ENCODE results near the gene GGA3. TPM values are rescaled to one million over a fixed set of nuclear protein-coding genes. Genes with fewer than 3 reads are reported as not detected.
"Not testable (repeated sequence)": the region's sequence is repeated elsewhere in the genome, so short reads cannot be mapped to it uniquely, and the experiment has no call there.

GGA3 gene
- total RNA-seq, 4 donors from 2014 or later, result 31.3 to 42.3 (median 35.3) TPM

- no peaks in the 10 kb centered on the region for H3K9me3 ChIP-seq
- H3K4me1 ChIP-seq, result peaks cover 8 to 9% of the 10 kb centered on the region in 2 donors
- intact Hi-C loops (cut with DNase I; ENCODE audit: low total_unique reads), result no loop called here
- in situ Hi-C loops (cut with MboI; ENCODE audit: low sequenced_read_pairs in 4 of 4), result no loop called here
- no peak overlapping the region for H3K27ac ChIP-seq
- peaks cover 0 to 27% of the 10 kb centered on the region in 2 donors for H3K36me3 ChIP-seq
- TF ChIP-seq POLR2A (IDR thresholded peaks at IDR 0.05) (no peak), CTCF (IDR thresholded peaks at IDR 0.05 in 4 of 5, conservative IDR thresholded peaks at IDR 0.05 in 1 of 5) (no peak)
- DNase-seq (no peak), ATAC-seq (no peak)
- no peaks in the 10 kb centered on the region for H3K27me3 ChIP-seq
- H3K4me3 ChIP-seq, result no peak overlapping the region
Measured at GRCh38 chr17:75287221-75287620, 25.8 kb upstream of the GGA3 start.

- no peak overlapping the region for H3K4me3 ChIP-seq
- DNase-seq (no peak), ATAC-seq (no peak)
- H3K36me3 ChIP-seq, result peaks cover 0 to 39% of the 10 kb centered on the region in 2 donors
- H3K9me3 ChIP-seq, result no peaks in the 10 kb centered on the region
- H3K27ac ChIP-seq, result no peak overlapping the region
- H3K4me1 ChIP-seq, result peaks cover 5 to 9% of the 10 kb centered on the region in 2 donors
- H3K27me3 ChIP-seq, result no peaks in the 10 kb centered on the region
- no peak for TF ChIP-seq CTCF (IDR thresholded peaks at IDR 0.05 in 4 of 5, conservative IDR thresholded peaks at IDR 0.05 in 1 of 5)
- TF ChIP-seq POLR2A (IDR thresholded peaks at IDR 0.05), result no peak
- intact Hi-C loops (cut with DNase I; ENCODE audit: low total_unique reads), result no loop called here
- in situ Hi-C loops (cut with MboI; ENCODE audit: low sequenced_read_pairs in 4 of 4), result no loop called here
Measured at GRCh38 chr17:75285123-75285522, 23.7 kb upstream of the GGA3 start.

GRCh38 chr17:75280189-75280588 is 18.8 kb upstream of the GGA3 start:
- DNase-seq; intact Hi-C loops (cut with DNase I; ENCODE audit: low total_unique reads); H3K4me1 ChIP-seq; ATAC-seq; H3K27me3 ChIP-seq; H3K4me3 ChIP-seq; H3K9me3 ChIP-seq; H3K27ac ChIP-seq; in situ Hi-C loops (cut with MboI; ENCODE audit: low sequenced_read_pairs in 4 of 4): not testable (repeated sequence)
- peaks cover 0 to 33% of the 10 kb centered on the region in 2 donors for H3K36me3 ChIP-seq

GRCh38 chr17:75277664-75278071 is 16.3 kb upstream of the GGA3 start:
- H3K36me3 ChIP-seq, result peaks cover 0 to 19% of the 10 kb centered on the region in 2 donors
- peaks cover under 1 to 2% of the 10 kb centered on the region in 2 donors for H3K4me1 ChIP-seq
- TF ChIP-seq POLR2A (IDR thresholded peaks at IDR 0.05) (no peak), CTCF (IDR thresholded peaks at IDR 0.05 in 4 of 5, conservative IDR thresholded peaks at IDR 0.05 in 1 of 5) (no peak)
- DNase-seq (no peak), ATAC-seq (no peak)
- intact Hi-C loops (cut with DNase I; ENCODE audit: low total_unique reads), result no loop called here
- in situ Hi-C loops (cut with MboI; ENCODE audit: low sequenced_read_pairs in 4 of 4), result no loop called here
- H3K27me3 ChIP-seq, result no peaks in the 10 kb centered on the region
- no peaks in the 10 kb centered on the region for H3K9me3 ChIP-seq
- H3K4me3 ChIP-seq, result no peak overlapping the region
- H3K27ac ChIP-seq, result no peak overlapping the region

- H3K27ac ChIP-seq, result no peak overlapping the region
- no peaks in the 10 kb centered on the region for H3K36me3 ChIP-seq
- TF ChIP-seq CTCF (IDR thresholded peaks at IDR 0.05 in 4 of 5, conservative IDR thresholded peaks at IDR 0.05 in 1 of 5) (no peak), POLR2A (IDR thresholded peaks at IDR 0.05) (no peak)
- peaks cover 15 to 26% of the 10 kb centered on the region in 2 donors for H3K4me1 ChIP-seq
- intact Hi-C loops (cut with DNase I; ENCODE audit: low total_unique reads), result no loop called here
- H3K9me3 ChIP-seq, result no peaks in the 10 kb centered on the region
- ATAC-seq (no peak), DNase-seq (no peak)
- H3K4me3 ChIP-seq, result no peak overlapping the region
- H3K27me3 ChIP-seq, result no peaks in the 10 kb centered on the region
- in situ Hi-C loops (cut with MboI; ENCODE audit: low sequenced_read_pairs in 4 of 4), result no loop called here
Measured at GRCh38 chr17:75273977-75274708, 12.7 kb upstream of the GGA3 start.
